Cardiac muscle cell (in vitro differentiated cells and primary cell): ENCODE data around the gene PTBP2. TPM values are rescaled to one million over a fixed set of nuclear protein-coding genes. Genes with fewer than 3 reads are reported as not detected.

Source experiments
- DNase-seq, 2 donors: peaks; one replicate each; pipeline versions ENCODE4 v3.0.0 to v3.0.0-alpha.2; 2010 to 2017; ENCODE audit warnings: low read depth in 1 of 2, low spot score in 1 of 2
- H3K27ac ChIP-seq: fragments of 200-600 bp; sonication (generic); 2 replicates; pipeline ENCODE4 v1.5.1; 2016
- H3K27me3 ChIP-seq: fragments of 200-600 bp; sonication (generic); 2 replicates; pipeline ENCODE4 v1.6.0; 2016; ENCODE audit warnings: control low read depth
- H3K36me3 ChIP-seq: fragments of 200-600 bp; sonication (generic); 2 replicates; pipeline ENCODE4 v1.5.1; 2016; ENCODE audit warnings: control low read depth
- H3K4me1 ChIP-seq: fragments of 200-600 bp; sonication (generic); 2 replicates; pipeline ENCODE4 v1.8.1; 2017; ENCODE audit warnings: low read depth, mild to moderate bottlenecking, mixed run types
- H3K4me3 ChIP-seq: fragments of 200-600 bp; sonication (generic); 2 replicates; pipeline ENCODE4 v1.5.1; 2016; ENCODE audit warnings: mild to moderate bottlenecking
- H3K9me3 ChIP-seq: fragments of 200-600 bp; sonication (generic); 2 replicates; pipeline ENCODE4 v1.5.1; 2017; ENCODE audit warnings: low read depth, mild to moderate bottlenecking, control low read depth
- CTCF ChIP-seq: IDR thresholded peaks from 2 replicates; pipeline ENCODE4 v1.5.1; 2012; ENCODE audit warnings: low read depth, mild to moderate bottlenecking, low read length
- polyA plus RNA-seq: library from polyadenylated mRNA; unstranded; fragments of >200 nt; fragmentation: Nextera tagmentation; extraction: Ambion mirVana; gene quantifications from 2 replicates; pipeline ENCODE4 v1.2.1, GENCODE V29; 2016
- total RNA-seq: library from RNA; depleted of rRNA; stranded (reverse); fragments of >200 nt; gene quantifications from 2 replicates; pipeline ENCODE4 v1.2.3, GENCODE V29; 2016

Gene PTBP2
- 80.8 and 89.6 TPM in 2 replicates for total RNA-seq
- 37.1 and 61.2 TPM in 2 replicates for polyA plus RNA-seq

- H3K27me3 ChIP-seq: no peaks in the 10 kb centered on the region
- DNase-seq: peak; percentile 87 to 94
- peaks cover 11% of the 10 kb centered on the region for H3K4me1 ChIP-seq
- H3K36me3 ChIP-seq: peaks cover 2% of the 10 kb centered on the region
- peak within 1 kb of the TSS; percentile 93 for H3K4me3 ChIP-seq
- no peak for TF ChIP-seq CTCF
- peak within 1 kb of the TSS; percentile 96 for H3K27ac ChIP-seq
- H3K9me3 ChIP-seq: no peaks in the 10 kb centered on the region
Measured at GRCh38 chr1:96721416-96722160, at the start of gene PTBP2. Gene PTBP2 (plus strand): TSS chr1:96721784. CDS start chr1:96721865, 81 bp downstream.

GRCh38 chr1:96674915-96675314, 46.7 kb upstream of the PTBP2 start:
- DNase-seq: no peak
- Histone ChIP-seq H3K9me3 (no peaks in the 10 kb centered on the region), H3K27me3 (no peaks in the 10 kb centered on the region), H3K27ac (no peak overlapping the region), H3K4me3 (no peak overlapping the region), H3K4me1 (no peaks in the 10 kb centered on the region), H3K36me3 (no peaks in the 10 kb centered on the region)
- no peak for TF ChIP-seq CTCF

- Histone ChIP-seq H3K9me3 (no peaks in the 10 kb centered on the region), H3K4me1 (no peaks in the 10 kb centered on the region), H3K36me3 (no peaks in the 10 kb centered on the region), H3K27ac (no peak overlapping the region), H3K27me3 (no peaks in the 10 kb centered on the region), H3K4me3 (no peak overlapping the region)
- TF ChIP-seq CTCF: no peak
- no peak for DNase-seq
Measured at GRCh38 chr1:96682056-96682455, 39.5 kb upstream of the PTBP2 start.

- TF ChIP-seq CTCF: no peak
- Histone ChIP-seq H3K9me3 (no peaks in the 10 kb centered on the region), H3K4me3 (no peak overlapping the region), H3K4me1 (no peaks in the 10 kb centered on the region), H3K27ac (no peak overlapping the region), H3K27me3 (no peaks in the 10 kb centered on the region), H3K36me3 (no peaks in the 10 kb centered on the region)
- DNase-seq: peak in 1 of 2 donors; percentile 30
Measured at GRCh38 chr1:96683931-96684330, 37.7 kb upstream of the PTBP2 start.

GRCh38 chr1:96684744-96685143, 36.8 kb upstream of the PTBP2 start:
- no peak for DNase-seq
- Histone ChIP-seq H3K36me3 (no peaks in the 10 kb centered on the region), H3K9me3 (no peaks in the 10 kb centered on the region), H3K4me3 (no peak overlapping the region), H3K27me3 (no peaks in the 10 kb centered on the region), H3K4me1 (no peaks in the 10 kb centered on the region), H3K27ac (no peak overlapping the region)
- TF ChIP-seq CTCF: no peak
